Thyroid gland (tissue), 4 donors: Measurements from ENCODE around the gene PITPNC1.

Source experiments
- POLR2A ChIP-seq, 2 donors: fragments of 450-650 bp; IDR thresholded peaks; one replicate each; pipeline ENCODE4 v1.6.1; 2017; ENCODE audit warnings: antibody characterized with exemption in 2 of 2, mild to moderate bottlenecking in 2 of 2, moderate library complexity in 1 of 2
- TF ChIP-seq, protein P1 (sequence below), 6 experiments: fragments of 200-600 bp in 3 of 6; fragments of 450-650 bp in 3 of 6; sonication (generic) in 3 of 6; IDR thresholded peaks; one replicate each; pipeline ENCODE4 v1.5.1; 2016 to 2019; ENCODE audit warnings: antibody characterized with exemption in 6 of 6, mild to moderate bottlenecking in 2 of 6, inconsistent platforms in 1 of 6, moderate library complexity in 1 of 6

DNA sequence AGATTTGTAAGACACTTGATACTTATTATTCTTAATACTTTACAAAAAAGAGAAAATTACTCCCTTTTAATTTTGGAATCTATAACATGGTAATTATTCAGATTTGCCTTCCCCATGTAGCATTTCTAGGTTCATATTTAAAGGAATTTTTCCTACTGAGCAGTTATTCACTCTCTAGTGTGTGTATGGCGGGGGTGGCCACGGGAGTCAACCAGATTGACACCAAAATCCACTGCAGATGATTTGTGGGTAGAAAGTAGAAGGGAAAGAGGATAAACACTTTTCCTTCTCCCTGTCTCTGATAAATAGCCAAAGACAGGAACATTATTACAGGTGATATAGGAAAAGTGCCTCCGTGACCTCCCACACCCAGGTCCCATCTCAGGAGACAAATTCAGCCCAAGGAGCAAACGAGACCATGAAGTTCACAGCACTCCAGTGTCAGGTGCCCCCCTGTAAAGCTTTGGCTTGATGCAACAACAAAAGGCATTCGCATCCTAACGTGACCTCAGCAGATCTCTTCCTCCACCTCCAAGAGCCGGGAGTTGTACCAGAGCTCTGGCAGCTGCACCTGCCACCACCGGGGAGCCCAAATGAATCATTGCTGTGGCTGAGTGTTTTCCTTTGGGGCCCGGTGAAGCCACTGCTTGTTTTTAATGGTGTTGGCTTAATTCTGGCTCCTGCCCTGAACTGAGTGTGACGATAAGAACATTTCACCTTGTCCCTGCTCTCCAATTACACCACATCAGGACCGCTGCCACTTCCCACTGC, 248.0 kb downstream of the PITPNC1 start:
- TF ChIP-seq, protein P1, sequence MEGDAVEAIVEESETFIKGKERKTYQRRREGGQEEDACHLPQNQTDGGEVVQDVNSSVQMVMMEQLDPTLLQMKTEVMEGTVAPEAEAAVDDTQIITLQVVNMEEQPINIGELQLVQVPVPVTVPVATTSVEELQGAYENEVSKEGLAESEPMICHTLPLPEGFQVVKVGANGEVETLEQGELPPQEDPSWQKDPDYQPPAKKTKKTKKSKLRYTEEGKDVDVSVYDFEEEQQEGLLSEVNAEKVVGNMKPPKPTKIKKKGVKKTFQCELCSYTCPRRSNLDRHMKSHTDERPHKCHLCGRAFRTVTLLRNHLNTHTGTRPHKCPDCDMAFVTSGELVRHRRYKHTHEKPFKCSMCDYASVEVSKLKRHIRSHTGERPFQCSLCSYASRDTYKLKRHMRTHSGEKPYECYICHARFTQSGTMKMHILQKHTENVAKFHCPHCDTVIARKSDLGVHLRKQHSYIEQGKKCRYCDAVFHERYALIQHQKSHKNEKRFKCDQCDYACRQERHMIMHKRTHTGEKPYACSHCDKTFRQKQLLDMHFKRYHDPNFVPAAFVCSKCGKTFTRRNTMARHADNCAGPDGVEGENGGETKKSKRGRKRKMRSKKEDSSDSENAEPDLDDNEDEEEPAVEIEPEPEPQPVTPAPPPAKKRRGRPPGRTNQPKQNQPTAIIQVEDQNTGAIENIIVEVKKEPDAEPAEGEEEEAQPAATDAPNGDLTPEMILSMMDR (IDR thresholded peaks at IDR 0.05), result no peak
- TF ChIP-seq POLR2A (IDR thresholded peaks at IDR 0.05), result no peak
